Adrenal gland (tissue), 12 donors: ENCODE results near the gene DCTN2. TPM values are rescaled to one million over a fixed set of nuclear protein-coding genes. Genes with fewer than 3 reads are reported as not detected.

Experiments
- DNase-seq, 7 donors: peaks; one replicate each; pipeline ENCODE4 v3.0.0-alpha.2; 2019 to 2020
- H3K27ac ChIP-seq, 5 donors: fragments of 200-600 bp; sonication (generic) in 4 of 5; 1 replicate in 3 of 5; 2 replicates in 2 of 5; pipeline versions ENCODE4 v1.5.1 to v1.8.0; 2016 to 2020; ENCODE audit warnings: mild to moderate bottlenecking in 1 of 5
- H3K27me3 ChIP-seq: fragments of 200-600 bp; 2 replicates; pipeline ENCODE4 v1.8.0; 2021
- H3K36me3 ChIP-seq, 2 donors: fragments of 200-600 bp; replicated peaks in 1 of 2; 1 replicate in 1 of 2; 2 replicates in 1 of 2; pipeline versions ENCODE4 v1.5.1 to v1.8.0; 2018 to 2022
- H3K4me1 ChIP-seq, 2 donors: fragments of 200-600 bp; replicated peaks in 1 of 2; 1 replicate in 1 of 2; 2 replicates in 1 of 2; pipeline versions ENCODE4 v1.5.1 to v1.8.0; 2018 to 2021
- H3K4me3 ChIP-seq, 4 donors: fragments of 200-600 bp; sonication (generic) in 3 of 4; one replicate each; pipeline ENCODE4 v1.5.1; 2016 to 2018
- H3K9me3 ChIP-seq, 3 donors: fragments of 200-600 bp; sonication (generic) in 1 of 3; replicated peaks in 1 of 3; 1 replicate in 2 of 3; 2 replicates in 1 of 3; pipeline versions ENCODE4 v1.5.1 to v1.8.0; 2016 to 2021
- CTCF ChIP-seq, 6 experiments: fragments of 450-650 bp in 4 of 6; fragments of 200-600 bp in 2 of 6; sonication (generic) in 1 of 6; IDR thresholded peaks; 1 replicate in 5 of 6; 2 replicates in 1 of 6; pipeline versions ENCODE4 v1.5.1 to v1.8.0; 2016 to 2021; ENCODE audit warnings: antibody characterized with exemption in 6 of 6, mild to moderate bottlenecking in 2 of 6, moderate library complexity in 1 of 6
- POLR2A ChIP-seq, 2 donors: fragments of 450-650 bp; IDR thresholded peaks; one replicate each; pipeline ENCODE4 v1.6.1; 2017; ENCODE audit warnings: antibody characterized with exemption in 2 of 2, mild to moderate bottlenecking in 2 of 2, moderate library complexity in 1 of 2
- WGBS, 4 donors: extraction: QIAGEN DNeasy Blood & Tissue Kit in 2 of 4; methylation state at CpG; one replicate each; pipeline versions ENCODE4 v1.1.5 to v1.1.7; 2013 to 2017; 5-methylcytosine and 5-hydroxymethylcytosine counted together
- intact Hi-C, 2 donors: fragments of 100-400 bp; cut with DNase I; formaldehyde crosslinking; loops; one replicate each; pipeline versions ENCODE4 v1.14.1 to v1.15.0; 2022 to 2023
- polyA plus RNA-seq, 3 donors: library from polyadenylated mRNA; stranded (reverse); fragments of 200-250 nt in 2 of 3; fragments of 350-450 nt in 1 of 3; fragmentation: Illumina TruSeq in 1 of 3; extraction: RNeasy Lipid Tissue Mini Kit (QIAGEN cat#74804) in 1 of 3; gene quantifications; one replicate each; pipeline ENCODE4 v1.2.3, GENCODE V29; 2013 to 2014
- total RNA-seq, 9 donors: library from RNA; depleted of rRNA in 4 of 9; stranded (reverse); fragments of >200 nt in 4 of 9; fragments of 120-200 nt in 1 of 9; fragmentation: NEBNext Ultra II Directional in 1 of 9; extraction: Animal tissue kit (Norgen Biotek cat#: 25700) in 1 of 9; gene quantifications; one replicate each; pipeline versions ENCODE4 v1.1.0 to v1.2.4, GENCODE V29; 2013 to 2023
- donor health status: healthy with polysubstance abuse.
- donor health status: Bipolar disorder and iron deficiency.
- donor health status: DM: yes; HTN: yes; CAD: no.
- donor health status: DM: no; HTN: no; CAD: no.
- donor health status: DM: no; HTN: no; CAD: no.
- donor health status: DM: yes; HTN: yes; CAD: no.

The DCTN2 gene
- total and polyA plus RNA-seq, 12 donors = 81.2 to 238 (median 135) TPM

GRCh38 chr12:57528831-57529555, 18.0 kb downstream of the DCTN2 start:
- peaks cover 10% of the 10 kb centered on the region in 2 donors for H3K4me1 ChIP-seq
- H3K27ac ChIP-seq = no peak overlapping the region
- WGBS, 4 donors = 73 to 78% (median 77%) methylated on average over 10 of the region's 10 CpGs
- H3K4me3 ChIP-seq = no peak overlapping the region
- H3K27me3 ChIP-seq = no peaks in the 10 kb centered on the region
- TF ChIP-seq POLR2A (IDR thresholded peaks at IDR 0.05) (no peak), CTCF (IDR thresholded peaks at IDR 0.05) (no peak)
- peaks cover 0 to 96% of the 10 kb centered on the region in 2 donors for H3K36me3 ChIP-seq
- H3K9me3 ChIP-seq = no peaks in the 10 kb centered on the region
- intact Hi-C loops = no loop called here
- no peak for DNase-seq

GRCh38 chr12:57528176-57528575, 18.8 kb downstream of the DCTN2 start:
- no peak for TF ChIP-seq CTCF (IDR thresholded peaks at IDR 0.05)
- no peak for TF ChIP-seq POLR2A (IDR thresholded peaks at IDR 0.05)
- peaks cover 17% of the 10 kb centered on the region in 2 donors for H3K4me1 ChIP-seq
- intact Hi-C loops = no loop called here
- no peaks in the 10 kb centered on the region for H3K27me3 ChIP-seq
- no peak for DNase-seq
- no peak overlapping the region for H3K4me3 ChIP-seq
- H3K27ac ChIP-seq = no peak overlapping the region
- H3K9me3 ChIP-seq = no peaks in the 10 kb centered on the region
- WGBS, 4 donors = 82 to 95% (median 86%) methylated on average over 4 to 12 of the region's 12 CpGs
- peaks cover 0 to 88% of the 10 kb centered on the region in 2 donors for H3K36me3 ChIP-seq

- intact Hi-C loops = no loop called here
- peaks cover 18% of the 10 kb centered on the region in 2 donors for H3K4me1 ChIP-seq
These were observed 19.8 kb downstream of the DCTN2 start for GRCh38 chr12:57527184-57527583.

More at GRCh38 chr12:57527184-57527583, 19.8 kb downstream of the DCTN2 start:
- Histone ChIP-seq H3K36me3 (peaks cover 0 to 78% of the 10 kb centered on the region in 2 donors), H3K9me3 (no peaks in the 10 kb centered on the region), H3K27ac (no peak overlapping the region), H3K4me3 (no peak overlapping the region), H3K27me3 (no peaks in the 10 kb centered on the region)
- TF ChIP-seq CTCF (IDR thresholded peaks at IDR 0.05) (no peak), POLR2A (IDR thresholded peaks at IDR 0.05) (no peak)
- no peak for DNase-seq
- 64 to 87% (median 73%) methylated on average over 5 of the region's 5 CpGs for WGBS, 4 donors
